ENCODE data around the gene LCP1.

Gene LCP1

DNA sequence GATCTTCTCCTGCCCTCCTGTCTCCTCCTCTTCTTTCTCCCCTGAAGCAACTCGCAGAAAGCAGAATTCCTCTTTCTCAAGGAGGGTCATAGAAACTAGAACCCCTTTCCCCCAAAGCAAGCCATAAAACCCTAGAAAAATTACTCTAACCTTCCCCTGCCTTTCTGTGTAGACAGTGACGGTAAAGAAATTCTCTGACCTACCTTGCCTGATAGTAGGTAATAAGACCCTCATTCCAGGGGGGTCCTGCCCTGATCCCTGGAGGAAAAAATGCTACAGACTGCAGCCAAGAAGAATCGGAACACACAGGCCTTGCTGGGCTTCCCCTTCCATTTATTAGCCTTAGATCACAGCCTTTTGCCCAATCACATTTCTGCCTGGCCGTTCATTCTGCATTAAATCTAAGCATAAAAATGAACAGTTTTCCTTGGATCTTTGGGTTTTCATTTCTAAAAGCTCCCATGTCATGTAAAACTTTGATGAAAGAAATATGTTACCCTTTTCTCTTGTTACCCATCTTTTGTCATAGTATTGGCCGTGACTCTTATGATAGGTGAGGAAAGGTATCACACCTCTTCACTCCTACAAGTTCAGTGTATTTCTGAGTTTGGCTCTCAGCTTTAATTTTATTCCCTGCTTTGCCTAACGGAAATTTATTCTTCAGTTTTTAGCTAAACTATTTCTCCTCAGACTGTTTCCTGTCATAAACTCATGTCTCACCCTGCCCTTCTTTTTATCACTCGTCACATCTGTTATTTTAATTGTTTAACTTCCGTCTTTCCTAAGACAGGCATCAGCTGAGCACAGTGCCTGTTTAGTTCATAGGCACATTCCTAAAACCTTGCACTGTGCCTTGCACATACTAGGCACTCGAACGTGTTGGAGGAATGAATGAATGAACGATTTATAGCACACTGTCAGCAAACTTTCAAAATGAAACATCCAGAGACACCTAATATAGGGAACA, 56.7 kb downstream of the LCP1 start:
- no peak for DNase-seq

- DNase-seq: peak; percentile 18
Measured at GRCh38 chr13:46124531-46124966, 57.4 kb downstream of the LCP1 start.

- DNase-seq: no peak
Measured at GRCh38 chr13:46122304-46122703, 59.7 kb downstream of the LCP1 start.

- DNase-seq: no peak
Measured at GRCh38 chr13:46121597-46122163, 60.3 kb downstream of the LCP1 start.

GRCh38 chr13:46121033-46121432, 60.9 kb downstream of the LCP1 start:
- DNase-seq: no peak

GRCh38 chr13:46119883-46120614, 61.9 kb downstream of the LCP1 start:
- DNase-seq: no peak

DNA sequence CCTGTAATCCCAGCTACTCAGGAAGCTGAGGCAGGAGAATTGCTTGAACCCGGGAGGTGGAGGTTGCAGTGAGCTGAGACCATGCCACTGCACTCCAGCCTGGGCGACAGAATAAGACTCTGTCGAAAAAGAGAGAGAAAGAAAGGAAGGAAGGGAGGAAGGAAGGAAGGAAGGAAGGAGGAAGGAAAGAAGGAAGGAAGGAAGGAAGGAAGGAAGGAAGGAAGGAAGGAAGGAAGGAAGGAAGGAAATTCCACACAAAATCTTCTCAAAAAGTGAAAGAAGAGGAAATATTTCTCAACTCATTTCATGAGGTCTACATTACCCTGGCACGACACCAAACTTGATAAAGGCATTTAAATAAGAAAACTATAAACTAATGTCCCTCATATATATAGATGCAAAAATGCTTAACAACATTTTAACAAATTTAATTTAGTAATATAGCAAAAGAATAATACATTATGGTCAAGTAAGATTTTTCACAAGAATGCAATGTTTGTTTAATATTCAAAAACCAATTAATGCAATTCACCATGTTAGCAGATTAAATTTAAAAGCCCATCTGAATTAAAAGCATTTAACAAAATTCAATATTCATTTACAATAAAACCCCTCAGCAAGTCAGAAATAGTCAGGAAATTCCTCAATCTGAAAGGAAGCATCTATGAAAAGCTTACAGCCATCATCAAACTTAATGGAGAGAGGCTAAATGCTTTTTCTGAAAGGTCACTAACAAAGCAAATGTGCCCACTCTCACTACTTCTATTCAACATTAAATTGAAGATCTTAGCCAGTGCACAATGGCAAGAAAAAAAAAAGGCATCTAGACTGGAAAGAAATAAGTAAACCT, 65.1 kb downstream of the LCP1 start:
- no peak for DNase-seq

DNA sequence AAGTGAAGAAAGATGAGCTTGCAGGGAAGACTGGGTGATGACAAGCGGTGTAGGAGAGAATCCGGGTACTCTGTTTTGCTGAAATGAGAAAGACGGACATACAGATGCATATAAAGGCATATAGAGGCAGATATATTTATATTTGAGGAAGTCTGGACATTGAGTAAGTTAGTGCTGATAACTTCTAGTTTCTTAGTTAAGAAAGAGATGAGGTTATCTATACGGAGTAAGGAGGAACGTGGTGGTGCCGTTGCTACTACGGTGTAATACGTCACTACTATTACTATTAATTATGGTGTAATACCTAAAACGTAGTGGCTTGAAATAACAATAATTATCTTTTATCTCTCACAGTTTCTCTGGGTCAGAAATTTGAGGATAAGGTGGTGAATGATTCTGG, 67.4 kb downstream of the LCP1 start:
- DNase-seq: no peak

DNA sequence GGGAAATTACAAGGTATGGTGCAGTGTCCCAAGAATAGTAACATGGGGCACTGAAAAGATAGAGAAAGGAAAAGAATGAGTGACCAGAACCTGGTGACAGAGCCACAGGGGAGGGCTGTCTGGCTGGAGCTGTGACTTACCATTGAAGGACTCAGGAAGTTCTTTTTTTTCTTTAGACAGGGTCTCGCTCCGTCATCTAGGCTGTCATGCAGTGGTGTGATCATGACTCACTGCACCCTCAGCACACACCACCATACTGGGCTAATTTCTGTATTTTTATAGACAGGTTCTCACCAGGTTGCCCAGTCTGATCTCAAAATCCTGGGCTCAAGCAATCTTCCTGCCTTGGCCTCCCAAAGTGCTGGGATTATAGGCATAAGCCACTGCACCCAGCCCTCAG, 68.4 kb downstream of the LCP1 start:
- no peak for DNase-seq

DNA sequence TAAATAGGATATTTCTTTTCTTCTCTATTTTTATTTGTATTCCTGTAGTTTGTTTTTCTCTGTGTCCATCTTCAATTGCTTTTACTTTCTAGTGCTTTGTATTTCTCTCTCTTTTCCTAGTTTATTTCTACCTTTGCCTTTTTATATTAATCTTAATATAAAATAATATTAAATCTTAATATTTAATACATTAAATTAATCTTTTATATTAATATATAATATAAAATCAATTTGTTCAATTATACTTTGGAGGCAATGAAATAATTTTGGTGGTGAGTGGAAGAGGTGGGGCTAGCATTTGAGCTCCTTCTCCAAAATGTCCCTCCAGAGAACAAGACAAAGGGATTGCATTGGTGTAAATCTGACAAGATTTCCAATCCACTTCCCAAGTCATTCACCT, 70.8 kb downstream of the LCP1 start:
- DNase-seq: no peak

- DNase-seq: no peak
Measured at GRCh38 chr13:46109451-46109850, 72.5 kb downstream of the LCP1 start.

GRCh38 chr13:46106839-46107371, 75.1 kb downstream of the LCP1 start:
- no peak for DNase-seq

DNA sequence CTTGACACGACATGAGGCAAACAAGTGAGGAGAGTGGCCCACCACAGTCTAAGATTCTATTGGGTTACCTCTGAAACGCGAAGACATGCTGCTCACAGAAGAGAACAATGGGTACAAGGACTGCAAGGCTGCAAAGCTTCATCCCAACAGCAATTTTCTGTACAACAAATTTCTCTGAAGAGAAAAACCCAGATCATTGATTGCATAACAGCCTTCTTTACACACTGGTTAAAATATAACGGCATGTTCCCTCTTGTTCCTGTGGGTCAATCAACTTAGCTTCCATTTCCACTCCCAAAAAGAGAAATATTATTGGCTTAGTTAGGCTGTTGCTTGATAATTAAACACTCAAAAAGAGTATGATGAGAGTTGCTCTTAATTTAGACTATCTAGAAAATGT, 77.1 kb downstream of the LCP1 start, which contains the start of gene CPB2:
CPB2 (minus strand) TSS at position 166 of the 400 bp plus-strand sequence; CDS start at position 142, 24 bp downstream.
- no peak for DNase-seq

DNA sequence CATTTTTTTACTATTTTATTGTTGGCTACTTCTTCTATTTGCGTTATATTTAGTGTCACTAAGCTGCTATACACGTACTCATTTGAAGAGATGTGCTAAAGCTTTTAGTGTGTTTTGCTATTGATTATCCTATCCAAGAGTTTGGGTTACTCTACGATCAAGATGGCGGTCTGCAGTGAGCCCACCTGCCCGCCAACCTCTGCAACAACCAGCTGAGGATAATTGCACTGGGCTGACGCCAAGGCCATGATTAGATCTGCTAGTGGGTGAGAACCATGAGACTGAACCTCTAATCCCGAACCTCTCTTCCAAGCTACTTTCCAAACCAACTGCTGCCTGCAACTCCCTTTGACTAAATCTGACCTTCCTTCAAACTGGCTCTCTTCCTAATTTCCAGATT, 78.9 kb downstream of the LCP1 start:
- DNase-seq: no peak

DNA sequence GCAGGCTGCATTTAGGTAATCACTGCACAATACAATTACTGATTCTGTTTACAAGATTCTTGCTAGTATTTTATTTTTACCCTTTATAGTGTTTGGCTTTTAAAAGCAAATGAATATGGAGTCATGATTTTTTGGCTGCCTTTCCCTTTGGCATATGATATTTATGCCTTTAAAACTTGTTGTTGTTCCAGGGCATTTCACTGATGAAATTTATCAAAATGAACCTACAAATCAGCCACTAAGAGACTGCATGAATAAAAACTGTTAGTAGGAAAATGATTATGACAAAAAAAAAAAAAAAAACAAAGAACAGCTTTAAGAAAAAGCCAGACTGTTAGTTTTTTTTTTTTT, 79.7 kb downstream of the LCP1 start:
- no peak for DNase-seq

DNA sequence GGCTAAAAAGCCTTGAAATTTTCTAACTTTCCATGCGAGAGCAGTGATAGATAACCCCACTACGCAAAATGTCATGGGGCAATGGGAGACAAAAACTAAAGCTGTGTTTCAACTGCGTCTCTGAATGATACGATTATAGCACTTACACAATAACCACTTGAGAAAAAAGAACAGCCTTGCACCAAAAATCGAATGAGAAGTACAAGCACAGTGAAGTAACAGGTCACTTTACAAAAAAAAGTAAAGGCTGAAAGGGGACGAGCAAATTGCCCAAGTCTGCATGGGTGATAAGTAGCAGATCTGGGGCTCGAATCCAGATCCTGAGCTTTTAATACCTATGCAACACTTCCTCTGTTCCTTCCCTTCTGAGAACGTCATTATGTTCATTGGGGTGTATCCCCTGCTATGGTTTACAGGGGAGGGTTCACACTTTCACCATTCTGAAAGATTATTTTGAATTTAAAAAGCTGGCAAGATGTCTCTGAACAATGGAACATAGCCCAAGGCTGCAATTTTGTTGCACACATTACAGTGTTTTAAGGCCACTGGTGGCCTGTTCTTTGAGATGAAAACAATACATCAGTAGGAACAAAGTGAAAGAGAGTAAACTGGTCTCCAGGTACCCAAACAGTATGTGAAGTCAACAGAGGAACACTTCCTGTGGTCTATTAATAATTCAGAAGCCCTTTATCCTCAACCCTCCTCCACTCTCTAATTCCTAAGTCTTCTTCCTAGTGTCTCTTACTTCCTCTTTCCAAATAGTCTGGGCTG, 80.3 kb downstream of the LCP1 start:
- DNase-seq: no peak

- no peak for DNase-seq
Measured at GRCh38 chr13:46101002-46101401, 81.0 kb downstream of the LCP1 start.

DNA sequence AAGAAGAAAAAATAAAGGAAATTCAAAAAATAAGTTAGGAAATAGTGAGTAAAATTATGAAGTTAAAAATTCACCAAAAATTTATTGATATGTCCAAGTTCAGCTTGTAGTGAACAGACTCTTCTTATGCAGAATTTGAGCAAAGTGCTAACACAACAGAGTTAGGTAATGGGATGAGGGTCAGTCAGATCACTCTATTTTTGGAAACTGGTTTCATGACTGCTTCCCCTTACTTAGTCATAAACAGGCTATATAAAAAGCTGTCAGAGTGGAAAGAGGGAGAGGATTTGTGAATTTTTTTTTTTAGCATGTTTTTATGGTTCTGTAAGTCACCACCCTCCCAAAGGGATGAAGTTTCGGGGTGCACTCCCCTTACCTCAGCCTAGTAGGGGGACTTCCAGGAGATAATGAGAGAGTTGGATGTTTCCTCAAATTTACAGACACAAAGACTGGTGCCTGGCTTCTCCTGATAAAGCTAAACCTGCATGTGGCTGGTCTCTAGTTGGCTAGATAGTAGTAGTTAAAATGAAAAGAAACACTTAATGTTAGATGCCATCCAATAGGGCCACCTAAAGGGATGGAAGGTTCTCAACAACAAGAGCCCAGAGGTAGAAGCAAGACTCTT, 81.7 kb downstream of the LCP1 start:
- no peak for DNase-seq

DNA sequence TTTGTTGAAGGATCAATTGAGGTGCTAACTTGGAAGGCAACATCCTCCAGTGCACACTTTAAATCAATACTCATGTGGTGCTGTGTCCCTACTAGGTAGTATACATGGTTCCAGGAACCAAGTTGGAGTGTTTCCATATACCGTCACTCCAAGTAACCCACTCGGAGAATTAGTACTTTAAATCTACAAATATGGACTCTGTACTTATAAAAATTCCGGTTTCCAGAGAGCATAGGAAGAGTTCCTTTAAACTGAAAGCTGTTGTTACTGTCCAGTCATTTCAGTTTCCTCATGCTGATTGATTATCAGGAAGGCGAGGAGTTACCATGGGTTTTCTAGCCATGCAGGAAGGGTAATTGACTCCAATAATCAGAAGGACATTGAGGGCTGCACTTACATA, 84.3 kb downstream of the LCP1 start:
- no peak for DNase-seq

- DNase-seq: no peak
Measured at GRCh38 chr13:46097015-46097414, 85.0 kb downstream of the LCP1 start.

- DNase-seq: no peak
Measured at GRCh38 chr13:46094478-46094877, 87.5 kb downstream of the LCP1 start.
